Activated naive CD8-positive, alpha-beta T cell treated with anti-CD3 and anti-CD28 coated beads, Interleukin-2, amount 50 U/mL, for 24 hours (primary cell): ENCODE results near the gene OTOG.

Experiments used
- ATAC-seq: fragments of 150-1000 bp; cut with Tn5 transposase; one replicate; pipeline ENCODE4 v1.10.0; 2021
- DNase-seq: peaks from one replicate; pipeline ENCODE4 v3.0.0; 2021
- H3K27ac Mint-ChIP-seq: one replicate; pipeline ENCODE4 v1.8.0; 2021; ENCODE audit warnings: mild to moderate bottlenecking, mixed read lengths
- H3K27me3 Mint-ChIP-seq: one replicate; pipeline ENCODE4 v1.8.0; 2021; ENCODE audit warnings: mixed read lengths
- H3K36me3 Mint-ChIP-seq: one replicate; pipeline ENCODE4 v1.8.0; 2021; ENCODE audit warnings: low read depth, mixed read lengths
- H3K4me1 Mint-ChIP-seq: one replicate; pipeline ENCODE4 v1.8.0; 2021; ENCODE audit warnings: mixed read lengths
- H3K4me3 Mint-ChIP-seq: one replicate; pipeline ENCODE4 v1.8.0; 2021; ENCODE audit warnings: mild to moderate bottlenecking, moderate library complexity, mixed read lengths
- H3K9me3 Mint-ChIP-seq: one replicate; pipeline ENCODE4 v1.8.0; 2021; ENCODE audit warnings: mixed read lengths

OTOG gene

GRCh38 chr11:17540807-17541206, 6.3 kb upstream of the OTOG start:
- no peak for ATAC-seq
- peaks cover 2% of the 10 kb centered on the region for H3K4me1 Mint-ChIP-seq
- H3K27ac Mint-ChIP-seq: no peak overlapping the region
- no peaks in the 10 kb centered on the region for H3K36me3 Mint-ChIP-seq
- H3K9me3 Mint-ChIP-seq: no peaks in the 10 kb centered on the region
- H3K4me3 Mint-ChIP-seq: no peak overlapping the region
- no peak for DNase-seq
- H3K27me3 Mint-ChIP-seq: peaks cover 12% of the 10 kb centered on the region

DNA sequence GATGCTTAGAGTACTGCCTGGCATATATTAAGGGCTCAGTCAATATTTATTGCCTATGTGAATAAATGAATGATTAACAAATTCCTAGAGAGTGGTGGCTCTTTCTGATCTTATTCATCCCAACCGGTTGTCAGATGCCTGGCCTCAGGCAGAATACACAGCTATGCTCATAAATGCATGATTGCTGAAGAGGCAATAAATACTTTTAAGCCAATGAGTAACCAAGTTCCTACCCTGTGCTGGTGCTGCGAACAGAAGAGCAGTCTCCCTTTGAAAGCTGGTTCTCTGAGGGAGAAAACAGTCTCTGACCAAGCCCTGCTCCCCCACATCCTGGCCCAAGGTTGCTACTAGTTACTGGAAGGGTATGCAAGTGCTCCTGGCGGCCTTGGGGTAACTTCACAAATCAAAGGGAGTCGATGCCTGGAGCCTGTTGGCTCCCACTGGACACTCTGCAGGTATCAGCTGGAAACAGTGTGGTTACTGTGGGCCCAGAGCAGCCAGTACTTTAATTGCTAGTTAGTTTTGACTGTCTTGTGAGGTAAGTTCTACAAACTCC, 5.7 kb upstream of the OTOG start:
- DNase-seq (no peak), ATAC-seq (no peak)
- Mint-ChIP-seq H3K27me3 (peaks cover 18% of the 10 kb centered on the region), H3K9me3 (no peaks in the 10 kb centered on the region), H3K4me3 (no peak overlapping the region), H3K27ac (no peak overlapping the region), H3K36me3 (no peaks in the 10 kb centered on the region), H3K4me1 (peaks cover 2% of the 10 kb centered on the region)

- Mint-ChIP-seq H3K27ac (no peak overlapping the region), H3K27me3 (peaks cover 26% of the 10 kb centered on the region), H3K9me3 (no peaks in the 10 kb centered on the region), H3K4me1 (peaks cover 2% of the 10 kb centered on the region), H3K4me3 (no peak overlapping the region), H3K36me3 (no peaks in the 10 kb centered on the region)
- no peak for ATAC-seq
- no peak for DNase-seq
Observed at GRCh38 chr11:17542249-17542648, 4.8 kb upstream of the OTOG start.

GRCh38 chr11:17543041-17543440, 4.0 kb upstream of the OTOG start:
- H3K27me3 Mint-ChIP-seq: peaks cover 31% of the 10 kb centered on the region
- no peaks in the 10 kb centered on the region for H3K9me3 Mint-ChIP-seq
- H3K36me3 Mint-ChIP-seq: no peaks in the 10 kb centered on the region
- no peak overlapping the region for H3K27ac Mint-ChIP-seq
- ATAC-seq (no peak), DNase-seq (no peak)
- no peak overlapping the region for H3K4me3 Mint-ChIP-seq
- H3K4me1 Mint-ChIP-seq: peaks cover 2% of the 10 kb centered on the region

DNA sequence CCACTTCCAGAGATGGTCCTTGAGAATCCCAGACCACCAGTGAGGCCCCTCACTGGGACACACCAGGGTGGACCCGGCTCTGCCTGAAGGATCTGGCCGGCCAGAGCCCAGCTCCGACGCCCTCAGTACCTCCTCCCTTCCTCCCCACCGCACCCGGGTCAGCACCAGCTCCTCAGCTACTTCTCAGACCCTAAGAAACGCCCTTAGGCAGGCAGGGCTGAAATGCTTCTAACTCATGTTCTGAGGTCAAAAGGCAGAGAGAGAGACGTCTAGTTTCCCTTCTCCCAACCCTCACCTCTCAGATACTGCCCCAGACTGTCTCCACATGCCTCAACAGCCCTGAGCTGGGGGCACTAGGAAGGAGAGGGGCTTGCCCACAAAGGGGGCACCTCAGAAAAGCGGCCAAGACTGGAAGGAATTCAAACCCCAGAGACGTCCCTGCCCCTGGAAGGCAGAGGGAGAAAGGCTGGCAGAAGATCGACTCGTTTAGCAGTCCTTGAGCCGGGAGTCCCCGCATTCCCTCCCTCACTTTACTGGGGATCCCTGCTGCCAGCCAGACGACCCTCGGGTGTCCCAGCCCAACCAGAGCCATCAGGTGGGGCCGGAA, 3.4 kb upstream of the OTOG start:
- no peaks in the 10 kb centered on the region for H3K9me3 Mint-ChIP-seq
- ATAC-seq (no peak), DNase-seq (no peak)
- H3K27ac Mint-ChIP-seq: no peak overlapping the region
- peaks cover 2% of the 10 kb centered on the region for H3K4me1 Mint-ChIP-seq
- H3K36me3 Mint-ChIP-seq: no peaks in the 10 kb centered on the region
- peaks cover 33% of the 10 kb centered on the region for H3K27me3 Mint-ChIP-seq
- H3K4me3 Mint-ChIP-seq: no peak overlapping the region

DNA sequence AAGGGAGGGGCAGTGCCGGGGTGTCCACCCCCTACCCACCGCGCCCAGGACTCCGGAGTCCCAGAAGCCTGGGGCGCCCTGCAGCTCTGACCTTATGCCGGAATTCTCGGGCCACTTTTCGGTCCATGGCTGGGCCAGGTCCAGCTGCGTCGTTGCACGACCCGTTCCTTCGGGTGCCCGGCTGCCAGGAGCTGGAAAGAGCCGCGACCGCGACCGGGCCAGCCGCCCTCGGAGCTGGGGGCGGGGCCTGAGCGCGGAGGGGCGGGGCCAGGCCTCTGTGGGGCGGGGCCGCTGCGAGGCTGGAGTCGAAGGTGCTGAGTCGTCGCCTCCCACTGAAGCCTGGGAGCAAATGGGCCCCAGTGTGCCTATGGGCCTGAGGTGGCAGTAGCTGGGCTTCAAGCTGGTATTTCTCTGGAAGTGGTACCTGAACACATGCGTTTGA, 2.9 kb upstream of the OTOG start, which contains the start of gene USH1C:
Gene USH1C, minus strand, starts transcription at position 236 of the 442 bp plus-strand sequence. Its CDS starts 109 bp downstream, at position 127.
- peak; percentile 43 for ATAC-seq

GRCh38 chr11:17546240-17546639, 819 bp upstream of the OTOG start:
- no peaks in the 10 kb centered on the region for H3K9me3 Mint-ChIP-seq
- H3K4me3 Mint-ChIP-seq: no peak overlapping the region
- DNase-seq: no peak
- no peak overlapping the region for H3K27ac Mint-ChIP-seq
- H3K27me3 Mint-ChIP-seq: peaks cover 34% of the 10 kb centered on the region
- no peaks in the 10 kb centered on the region for H3K36me3 Mint-ChIP-seq
- peaks cover 7% of the 10 kb centered on the region for H3K4me1 Mint-ChIP-seq
- ATAC-seq: no peak

More for the DNA sequence above, 2.9 kb upstream of the OTOG start, which contains the start of gene USH1C:
- peaks cover 33% of the 10 kb centered on the region for H3K27me3 Mint-ChIP-seq
- peaks cover 2% of the 10 kb centered on the region for H3K4me1 Mint-ChIP-seq
- H3K36me3 Mint-ChIP-seq: no peaks in the 10 kb centered on the region
- H3K27ac Mint-ChIP-seq: no peak within 1 kb of the TSS
- H3K4me3 Mint-ChIP-seq: no peak within 1 kb of the TSS
- peak; percentile 34 for DNase-seq
- H3K9me3 Mint-ChIP-seq: no peaks in the 10 kb centered on the region

DNA sequence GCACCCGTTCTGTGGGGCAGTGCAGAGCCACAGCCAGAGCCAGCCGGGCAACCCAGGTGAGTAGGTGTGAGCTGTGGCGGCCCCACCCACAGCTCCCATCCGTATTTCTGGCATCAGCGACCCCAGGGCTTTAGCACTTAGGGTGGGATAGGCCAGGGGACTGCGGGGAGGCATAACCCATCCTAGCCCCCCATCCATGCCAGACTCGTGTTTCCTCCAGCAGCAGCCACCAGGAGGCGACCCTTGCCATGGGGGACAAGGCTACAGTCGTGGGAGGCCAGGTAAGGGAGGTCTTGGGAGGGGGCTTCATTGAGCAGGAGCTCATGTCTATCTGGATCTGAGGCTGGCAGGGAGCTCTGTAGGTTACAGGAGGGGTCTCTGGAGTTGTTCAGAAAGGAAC, 873 bp downstream of the OTOG start:
- Mint-ChIP-seq H3K4me1 (peaks cover 7% of the 10 kb centered on the region), H3K27ac (no peak overlapping the region), H3K27me3 (peaks cover 32% of the 10 kb centered on the region), H3K36me3 (no peaks in the 10 kb centered on the region), H3K4me3 (no peak overlapping the region), H3K9me3 (no peaks in the 10 kb centered on the region)
- no peak for ATAC-seq
- DNase-seq: no peak

DNA sequence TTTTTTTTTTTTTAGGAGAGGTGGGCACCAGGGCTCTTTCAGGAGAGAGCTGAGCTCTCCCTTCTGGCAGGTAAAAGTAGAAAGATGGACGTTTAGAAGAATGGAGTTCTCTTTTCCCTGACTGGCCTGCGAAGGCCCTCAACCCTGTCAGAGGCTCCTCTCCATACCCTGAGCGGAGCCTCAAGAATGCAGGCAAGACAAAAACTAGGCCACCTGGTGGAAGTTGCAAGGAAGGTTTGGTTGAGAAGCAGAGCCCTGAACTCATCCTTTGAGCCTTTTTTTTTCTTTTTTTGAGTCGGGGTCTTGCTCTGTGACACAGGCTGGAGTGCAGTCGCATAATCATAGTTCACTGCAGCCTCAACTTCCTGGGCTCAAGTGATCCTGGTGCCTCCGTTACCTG, 1.4 kb downstream of the OTOG start:
- H3K4me1 Mint-ChIP-seq: peaks cover 7% of the 10 kb centered on the region
- peaks cover 32% of the 10 kb centered on the region for H3K27me3 Mint-ChIP-seq
- no peaks in the 10 kb centered on the region for H3K9me3 Mint-ChIP-seq
- no peak overlapping the region for H3K4me3 Mint-ChIP-seq
- no peak overlapping the region for H3K27ac Mint-ChIP-seq
- H3K36me3 Mint-ChIP-seq: no peaks in the 10 kb centered on the region
- DNase-seq (no peak), ATAC-seq (no peak)

- H3K4me1 Mint-ChIP-seq: peaks cover 6% of the 10 kb centered on the region
Observed at GRCh38 chr11:17550450-17551346, 3.6 kb downstream of the OTOG start.

GRCh38 chr11:17551347-17552040, 4.4 kb downstream of the OTOG start:
- peaks cover 17% of the 10 kb centered on the region for H3K27me3 Mint-ChIP-seq
- DNase-seq: no peak

More at GRCh38 chr11:17550450-17551346, 3.6 kb downstream of the OTOG start:
- Mint-ChIP-seq H3K36me3 (no peaks in the 10 kb centered on the region), H3K4me3 (no peak overlapping the region), H3K27ac (no peak overlapping the region), H3K27me3 (peaks cover 23% of the 10 kb centered on the region), H3K9me3 (no peaks in the 10 kb centered on the region)
- no peak for DNase-seq
- peak; percentile 53 for ATAC-seq

GRCh38 chr11:17552041-17552355, 4.9 kb downstream of the OTOG start:
- peaks cover 12% of the 10 kb centered on the region for H3K27me3 Mint-ChIP-seq

More at GRCh38 chr11:17551347-17552040, 4.4 kb downstream of the OTOG start:
- Mint-ChIP-seq H3K4me1 (peaks cover 6% of the 10 kb centered on the region), H3K27ac (no peak overlapping the region), H3K9me3 (no peaks in the 10 kb centered on the region), H3K4me3 (no peak overlapping the region), H3K36me3 (no peaks in the 10 kb centered on the region)
- no peak for ATAC-seq

DNA sequence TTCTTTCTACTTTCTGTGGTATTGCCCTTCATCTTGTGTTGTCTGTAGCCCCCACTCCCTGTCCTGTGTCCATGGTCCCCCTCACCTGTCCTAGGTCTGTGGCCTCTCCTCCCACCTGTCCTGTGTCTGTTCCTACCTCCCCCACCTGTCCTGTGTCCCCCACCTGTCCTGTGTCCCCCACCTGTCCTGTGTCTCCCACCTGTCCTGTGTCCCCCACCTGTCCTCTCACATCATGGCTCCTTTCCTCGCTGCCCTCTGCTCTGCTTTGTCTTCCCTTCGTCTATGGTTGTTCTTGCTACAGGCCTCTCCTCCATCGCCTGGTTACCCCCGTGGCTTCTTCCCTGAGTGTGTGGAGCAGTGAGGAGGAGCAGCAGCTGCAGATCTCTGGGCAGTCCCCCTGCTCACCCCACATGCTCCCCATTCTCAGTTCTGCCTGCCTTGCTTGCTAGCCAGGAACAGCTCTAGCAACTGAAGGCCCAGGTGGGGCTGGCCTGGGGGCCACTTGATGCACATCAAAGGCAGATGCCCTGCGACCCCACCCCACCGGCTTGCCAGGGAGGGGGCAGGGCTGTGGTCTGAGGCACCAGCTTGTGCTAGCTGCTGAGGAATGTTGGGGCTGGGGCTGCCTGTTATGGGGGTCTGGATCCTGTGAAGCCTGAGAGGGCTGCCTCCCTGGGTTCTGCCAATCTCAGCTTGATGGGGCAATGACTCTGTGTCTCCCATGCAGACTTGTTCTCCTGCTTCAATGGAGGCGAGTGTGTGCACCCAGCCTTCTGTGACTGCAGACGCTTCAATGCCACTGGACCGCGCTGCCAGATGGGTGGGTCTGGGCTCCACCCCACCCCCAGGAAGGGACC, 5.6 kb downstream of the OTOG start:
- H3K9me3 Mint-ChIP-seq: no peaks in the 10 kb centered on the region
- H3K27me3 Mint-ChIP-seq: peaks cover 10% of the 10 kb centered on the region
- peaks cover 6% of the 10 kb centered on the region for H3K4me1 Mint-ChIP-seq
- no peak for DNase-seq
- no peak overlapping the region for H3K4me3 Mint-ChIP-seq
- ATAC-seq: peak; percentile 29
- no peak overlapping the region for H3K27ac Mint-ChIP-seq
- H3K36me3 Mint-ChIP-seq: no peaks in the 10 kb centered on the region

More at GRCh38 chr11:17552041-17552355, 4.9 kb downstream of the OTOG start:
- Mint-ChIP-seq H3K4me1 (peaks cover 6% of the 10 kb centered on the region), H3K4me3 (no peak overlapping the region), H3K9me3 (no peaks in the 10 kb centered on the region), H3K36me3 (no peaks in the 10 kb centered on the region), H3K27ac (no peak overlapping the region)
- ATAC-seq (no peak), DNase-seq (no peak)

GRCh38 chr11:17553249-17553546, 6.1 kb downstream of the OTOG start:
- Mint-ChIP-seq H3K4me1 (peaks cover 6% of the 10 kb centered on the region), H3K4me3 (no peak overlapping the region), H3K27ac (no peak overlapping the region), H3K36me3 (no peaks in the 10 kb centered on the region), H3K27me3 (peaks cover 10% of the 10 kb centered on the region), H3K9me3 (no peaks in the 10 kb centered on the region)
- ATAC-seq: no peak
- DNase-seq: no peak
